ENCODE measurements around the gene VTN. TPM values are rescaled to one million over a fixed set of nuclear protein-coding genes. Genes with fewer than 3 reads are reported as not detected.

Gene VTN
- total RNA-seq: 0.23 and 0.50 TPM in 2 replicates

DNA sequence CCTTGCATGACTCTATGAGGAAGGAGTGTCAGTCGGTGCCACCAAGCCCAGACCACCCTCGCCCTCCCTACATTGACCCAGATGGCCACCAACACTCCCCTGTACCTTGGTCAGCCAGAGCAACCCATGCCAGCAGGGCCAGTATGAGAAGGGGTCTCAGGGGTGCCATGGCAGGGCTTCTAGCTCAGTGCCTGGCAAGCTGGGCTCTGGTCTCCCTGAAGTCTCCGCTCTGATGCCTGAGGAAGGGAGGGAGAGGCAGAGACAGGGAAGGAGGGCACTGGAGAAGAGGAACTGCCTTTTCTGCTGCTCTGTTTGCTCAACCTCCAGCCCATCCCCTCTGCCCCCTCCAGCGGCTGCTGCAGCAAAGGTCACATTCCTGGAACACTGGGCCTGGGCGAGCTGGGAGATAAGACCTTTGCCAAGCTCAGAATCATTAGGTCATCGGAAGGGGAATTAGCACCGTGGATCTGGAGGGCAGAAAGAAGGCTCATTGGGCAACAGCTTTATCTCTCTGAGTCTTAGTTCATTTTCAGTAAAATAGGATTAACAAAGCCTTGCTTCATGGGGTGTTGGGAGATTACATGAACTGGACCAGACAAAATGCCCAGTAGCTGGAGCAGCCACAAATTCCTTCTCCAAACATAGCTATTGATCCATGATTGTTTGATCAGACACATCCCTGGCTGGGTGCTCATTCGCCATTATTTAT is at the start of gene VTN:
Gene VTN, minus strand, starts transcription at position 273 of the 709 bp plus-strand sequence. Its CDS starts 104 bp downstream, at position 169.
- Mint-ChIP-seq H3K9me3 (no peaks in the 10 kb centered on the region), H3K27me3 (ENCODE audit: low read depth) (no peaks in the 10 kb centered on the region), H3K36me3 (ENCODE audit: low read depth) (peaks cover 7% of the 10 kb centered on the region), H3K4me3 (ENCODE audit: low read depth) (peak within 1 kb of the TSS; percentile 95), H3K27ac (peak within 1 kb of the TSS; percentile 93), H3K4me1 (ENCODE audit: low read depth) (peaks cover 13% of the 10 kb centered on the region)
- intact Hi-C loops (cut with micrococcal nuclease): loop anchor here (10.0 kb wide), 1 partner anchor 55 kb away; the partner anchor contains the start of gene TMEM97
- DNase-seq (ENCODE audit: low spot score): no peak

DNA sequence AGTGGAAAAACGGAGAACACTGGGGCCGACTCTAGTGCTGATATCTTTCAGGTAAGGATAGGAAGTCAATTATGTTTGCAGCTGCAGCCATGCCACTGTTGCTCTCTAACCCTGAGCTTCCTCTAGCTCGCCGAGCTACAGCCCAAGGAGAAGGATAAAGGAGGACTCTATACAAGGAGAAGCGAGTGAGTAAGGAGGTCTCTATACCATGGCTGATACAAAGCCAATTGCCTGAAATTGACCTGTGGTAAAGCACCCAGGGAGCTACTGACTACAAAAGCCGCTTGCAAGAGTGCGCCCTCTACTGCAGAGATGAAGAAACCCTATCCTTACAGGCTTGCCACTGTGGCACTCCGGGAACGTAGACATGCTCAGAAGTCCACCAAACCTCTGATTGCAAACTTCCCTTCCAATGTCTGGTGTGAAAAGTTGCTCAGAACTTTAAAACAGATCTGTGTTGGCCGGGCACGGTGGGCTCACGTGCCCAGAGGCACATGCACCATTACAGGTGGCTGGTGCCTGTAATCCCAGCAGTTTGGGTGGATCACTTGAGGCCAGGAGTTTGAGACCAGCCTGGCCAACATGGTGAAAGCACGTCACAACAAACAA is 46.7 kb upstream of the VTN start:
- peak; percentile 32 for DNase-seq (ENCODE audit: low spot score)
- Mint-ChIP-seq H3K4me1 (ENCODE audit: low read depth) (no peaks in the 10 kb centered on the region), H3K36me3 (ENCODE audit: low read depth) (no peaks in the 10 kb centered on the region), H3K27me3 (ENCODE audit: low read depth) (peaks cover 18% of the 10 kb centered on the region), H3K27ac (no peak overlapping the region), H3K4me3 (ENCODE audit: low read depth) (no peak overlapping the region), H3K9me3 (no peaks in the 10 kb centered on the region)
- intact Hi-C loops (cut with micrococcal nuclease): loop anchor here (5.0 to 10.0 kb wide), 2 partner anchors 128 to 185 kb away; no protein-coding TSS in a partner anchor

- no peaks in the 10 kb centered on the region for H3K4me1 Mint-ChIP-seq (ENCODE audit: low read depth)
- H3K27me3 Mint-ChIP-seq (ENCODE audit: low read depth): peaks cover 22% of the 10 kb centered on the region
- intact Hi-C loops (cut with micrococcal nuclease): loop anchor here (5.0 to 10.0 kb wide), 2 partner anchors 129 to 184 kb away; no protein-coding TSS in a partner anchor
- H3K36me3 Mint-ChIP-seq (ENCODE audit: low read depth): no peaks in the 10 kb centered on the region
- no peak overlapping the region for H3K4me3 Mint-ChIP-seq (ENCODE audit: low read depth)
- DNase-seq (ENCODE audit: low spot score): no peak
- H3K9me3 Mint-ChIP-seq: no peaks in the 10 kb centered on the region
- H3K27ac Mint-ChIP-seq: no peak overlapping the region
Measured at GRCh38 chr17:28415886-28416285, 45.8 kb upstream of the VTN start.

DNA sequence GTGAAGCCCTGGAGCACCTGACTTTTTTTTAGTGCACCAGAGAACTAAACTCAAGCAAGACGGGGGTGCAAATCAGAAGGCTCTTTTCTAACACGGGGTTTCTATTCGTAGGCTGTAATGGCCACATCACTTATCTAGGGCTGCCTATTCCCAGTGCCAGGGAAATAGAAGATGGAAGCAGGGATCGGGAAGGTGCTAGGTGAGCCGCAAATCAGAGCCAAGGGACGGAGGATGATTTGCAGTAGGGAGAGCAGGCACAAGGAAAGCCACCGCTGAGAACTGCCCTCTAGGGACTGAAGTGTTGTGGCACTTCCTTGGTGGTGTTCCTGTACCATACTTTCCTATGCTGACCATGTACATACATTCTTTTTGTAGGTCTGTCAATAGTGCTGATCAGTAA is 43.7 kb upstream of the VTN start:
- Mint-ChIP-seq H3K27ac (no peak overlapping the region), H3K4me3 (ENCODE audit: low read depth) (no peak overlapping the region), H3K4me1 (ENCODE audit: low read depth) (no peaks in the 10 kb centered on the region), H3K36me3 (ENCODE audit: low read depth) (no peaks in the 10 kb centered on the region), H3K27me3 (ENCODE audit: low read depth) (peaks cover 19% of the 10 kb centered on the region), H3K9me3 (no peaks in the 10 kb centered on the region)
- no peak for DNase-seq (ENCODE audit: low spot score)
- intact Hi-C loops (cut with micrococcal nuclease): loop anchor here (10.0 kb wide), 1 partner anchor 131 kb away; no protein-coding TSS in a partner anchor

DNA sequence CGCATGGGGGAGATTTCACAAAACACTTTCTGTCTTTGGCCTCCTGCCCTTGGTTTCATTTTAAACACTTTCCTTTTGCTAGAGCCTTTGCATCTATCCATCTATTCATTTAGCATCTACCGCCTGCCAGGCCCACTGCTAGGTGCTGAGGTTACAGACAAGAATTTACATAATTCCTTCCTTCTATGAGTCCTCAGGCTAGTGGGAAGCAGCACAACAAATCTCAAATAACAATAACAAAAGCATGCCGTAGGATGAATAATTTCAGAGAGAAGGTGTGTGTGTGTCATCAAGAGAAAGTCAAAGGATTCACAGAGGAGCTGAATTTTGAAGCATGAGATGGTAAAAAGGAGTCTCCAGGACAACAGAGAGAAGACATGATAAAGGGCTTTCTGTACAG is 42.0 kb upstream of the VTN start:
- Mint-ChIP-seq H3K36me3 (ENCODE audit: low read depth) (no peaks in the 10 kb centered on the region), H3K4me3 (ENCODE audit: low read depth) (no peak overlapping the region), H3K4me1 (ENCODE audit: low read depth) (no peaks in the 10 kb centered on the region), H3K27ac (no peak overlapping the region), H3K27me3 (ENCODE audit: low read depth) (peaks cover 25% of the 10 kb centered on the region), H3K9me3 (no peaks in the 10 kb centered on the region)
- no peak for DNase-seq (ENCODE audit: low spot score)
- intact Hi-C loops (cut with micrococcal nuclease): loop anchor here (10.0 kb wide), 1 partner anchor 133 kb away; no protein-coding TSS in a partner anchor

GRCh38 chr17:28407974-28408306 is 37.8 kb upstream of the VTN start:
- Mint-ChIP-seq H3K9me3 (no peaks in the 10 kb centered on the region), H3K27ac (no peak overlapping the region), H3K36me3 (ENCODE audit: low read depth) (no peaks in the 10 kb centered on the region), H3K4me3 (ENCODE audit: low read depth) (no peak overlapping the region), H3K27me3 (ENCODE audit: low read depth) (peaks cover 20% of the 10 kb centered on the region), H3K4me1 (ENCODE audit: low read depth) (peaks cover 5% of the 10 kb centered on the region)
- intact Hi-C loops (cut with micrococcal nuclease): no loop called here
- no peak for DNase-seq (ENCODE audit: low spot score)

GRCh38 chr17:28407130-28407973 is 37.2 kb upstream of the VTN start:
- Mint-ChIP-seq H3K27ac (no peak overlapping the region), H3K4me3 (ENCODE audit: low read depth) (no peak overlapping the region), H3K9me3 (no peaks in the 10 kb centered on the region), H3K27me3 (ENCODE audit: low read depth) (peaks cover 18% of the 10 kb centered on the region), H3K4me1 (ENCODE audit: low read depth) (peaks cover 5% of the 10 kb centered on the region), H3K36me3 (ENCODE audit: low read depth) (no peaks in the 10 kb centered on the region)
- intact Hi-C loops (cut with micrococcal nuclease): no loop called here
- no peak for DNase-seq (ENCODE audit: low spot score)

DNA sequence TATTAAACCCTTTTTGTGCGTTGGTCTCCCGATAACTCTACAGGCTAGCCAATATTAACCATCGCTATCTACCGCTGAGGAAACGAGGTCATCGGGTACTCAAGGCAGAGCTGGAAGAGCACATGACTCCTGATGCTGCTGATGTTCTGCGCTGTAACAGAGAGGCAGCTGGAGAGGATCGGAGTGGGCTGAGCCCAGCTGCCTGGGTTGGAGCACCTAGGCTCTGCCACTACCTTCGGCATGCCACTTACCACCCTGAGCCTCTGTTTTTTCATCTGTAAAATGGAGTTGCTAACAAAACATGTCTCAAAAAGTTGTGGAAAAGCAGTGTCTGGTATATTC is 36.3 kb upstream of the VTN start:
- Mint-ChIP-seq H3K9me3 (no peaks in the 10 kb centered on the region), H3K27me3 (ENCODE audit: low read depth) (peaks cover 12% of the 10 kb centered on the region), H3K27ac (no peak overlapping the region), H3K4me1 (ENCODE audit: low read depth) (peaks cover 5% of the 10 kb centered on the region), H3K36me3 (ENCODE audit: low read depth) (no peaks in the 10 kb centered on the region), H3K4me3 (ENCODE audit: low read depth) (peak overlapping the region; percentile 72)
- no peak for DNase-seq (ENCODE audit: low spot score)
- intact Hi-C loops (cut with micrococcal nuclease): no loop called here

- intact Hi-C loops (cut with micrococcal nuclease): no loop called here
- no peaks in the 10 kb centered on the region for H3K9me3 Mint-ChIP-seq
- no peaks in the 10 kb centered on the region for H3K36me3 Mint-ChIP-seq (ENCODE audit: low read depth)
- peaks cover 5% of the 10 kb centered on the region for H3K4me1 Mint-ChIP-seq (ENCODE audit: low read depth)
- H3K27ac Mint-ChIP-seq: no peak within 1 kb of the TSS
- H3K27me3 Mint-ChIP-seq (ENCODE audit: low read depth): peaks cover 10% of the 10 kb centered on the region
- peak within 1 kb of the TSS; percentile 73 for H3K4me3 Mint-ChIP-seq (ENCODE audit: low read depth)
- DNase-seq (ENCODE audit: low spot score): peak; percentile 22
Measured at GRCh38 chr17:28405632-28406472, 35.7 kb upstream of the VTN start, which contains the start of gene SLC46A1. TSS of gene SLC46A1 (minus strand) at chr17:28406212. CDS start at chr17:28406114, 98 bp downstream.

GRCh38 chr17:28404812-28405570 is 34.9 kb upstream of the VTN start:
- no peak for DNase-seq (ENCODE audit: low spot score)
- Mint-ChIP-seq H3K9me3 (no peaks in the 10 kb centered on the region), H3K27me3 (ENCODE audit: low read depth) (peaks cover 10% of the 10 kb centered on the region), H3K36me3 (ENCODE audit: low read depth) (no peaks in the 10 kb centered on the region), H3K4me3 (ENCODE audit: low read depth) (peak overlapping the region; percentile 73), H3K27ac (no peak overlapping the region), H3K4me1 (ENCODE audit: low read depth) (peaks cover 5% of the 10 kb centered on the region)
- intact Hi-C loops (cut with micrococcal nuclease): no loop called here

- H3K4me1 Mint-ChIP-seq (ENCODE audit: low read depth): peaks cover 5% of the 10 kb centered on the region
- no peak for DNase-seq (ENCODE audit: low spot score)
- H3K36me3 Mint-ChIP-seq (ENCODE audit: low read depth): no peaks in the 10 kb centered on the region
- no peak overlapping the region for H3K27ac Mint-ChIP-seq
- intact Hi-C loops (cut with micrococcal nuclease): no loop called here
- H3K4me3 Mint-ChIP-seq (ENCODE audit: low read depth): no peak overlapping the region
- no peaks in the 10 kb centered on the region for H3K9me3 Mint-ChIP-seq
- peaks cover 10% of the 10 kb centered on the region for H3K27me3 Mint-ChIP-seq (ENCODE audit: low read depth)
Measured at GRCh38 chr17:28404461-28404811, 34.3 kb upstream of the VTN start.

DNA sequence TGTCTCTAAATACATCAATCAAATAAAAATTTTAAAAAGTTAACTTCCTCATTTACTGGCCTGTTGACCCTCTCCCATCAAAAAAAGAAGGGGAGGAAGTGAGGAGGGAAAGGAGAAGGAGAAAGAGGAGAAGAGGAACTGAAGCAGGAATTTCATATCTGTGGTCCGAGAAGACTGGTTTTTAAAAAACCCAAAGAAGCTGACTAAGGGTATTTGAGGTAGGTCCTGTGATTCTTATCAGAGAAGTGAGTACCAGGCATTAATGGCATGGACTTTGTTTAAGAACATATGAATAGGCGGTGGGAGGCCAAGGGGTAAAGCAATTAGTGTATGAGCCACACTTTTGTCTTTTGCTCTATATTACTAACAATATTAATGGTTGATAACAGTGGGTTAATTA is 33.9 kb upstream of the VTN start:
- Mint-ChIP-seq H3K36me3 (ENCODE audit: low read depth) (no peaks in the 10 kb centered on the region), H3K4me1 (ENCODE audit: low read depth) (peaks cover 5% of the 10 kb centered on the region), H3K4me3 (ENCODE audit: low read depth) (no peak overlapping the region), H3K27me3 (ENCODE audit: low read depth) (peaks cover 10% of the 10 kb centered on the region), H3K9me3 (no peaks in the 10 kb centered on the region), H3K27ac (no peak overlapping the region)
- no peak for DNase-seq (ENCODE audit: low spot score)
- intact Hi-C loops (cut with micrococcal nuclease): no loop called here

Data from activated T-helper 2 cell treated with anti-CD3 and anti-CD28 coated beads, Interferon-gamma antibody, Interleukin-2, Interleukin-4, amounts not matched to agents 10 μg/mL and 5 μg/mL and 100 μg/mL, durations not matched to agents 14 hours and 24 hours and 36 hours (primary cell).